H1 (cell line): ENCODE results near the gene PDZD2. TPM values are rescaled to one million over a fixed set of nuclear protein-coding genes. Genes with fewer than 3 reads are reported as not detected.

Source experiments
- CTCF ChIA-PET: fragments of 300-600 bp; sonication (Branson Sonifier 250); formaldehyde crosslinking; loops from one replicate; lab custom pipeline; 2021; ENCODE audit not compliant: partially characterized antibody; lab: Charles Lee
- POLR2A ChIA-PET: fragments of 300-600 bp; sonication (Branson Sonifier 250); formaldehyde crosslinking; loops from one replicate; lab custom pipeline; 2021; ENCODE audit warnings: inconsistent platforms; ENCODE audit not compliant: partially characterized antibody; lab: Charles Lee
- DNase-seq, 2 experiments: peaks; one replicate each; pipeline versions ENCODE4 v3.0.0 to v3.0.0-alpha.2; 2010 to 2022; ENCODE audit warnings: low spot score in 2 of 2, low read depth in 1 of 2, mixed read lengths in 1 of 2
- FAIRE-seq: peaks from 2 replicates; lab custom pipeline; 2011; peaks lifted over from hg19 to GRCh38; lab: Jason Lieb, UNC
- H2AFZ ChIP-seq: 2 replicates; pipeline ENCODE4 v1.8.1; 2012; ENCODE audit warnings: low read length, inconsistent platforms
- H2AK5ac ChIP-seq: 2 replicates; pipeline ENCODE4 v1.6.1; 2013; ENCODE audit warnings: low read depth, low read length
- H2BK120ac ChIP-seq: replicated peaks from 2 replicates; pipeline ENCODE3; 2013; ENCODE audit warnings: low read depth, low read length, inconsistent platforms
- H2BK12ac ChIP-seq: 2 replicates; pipeline ENCODE4 v1.6.1; 2013; ENCODE audit warnings: low read depth, low read length
- H2BK15ac ChIP-seq: 2 replicates; pipeline ENCODE4 v1.6.1; 2013; ENCODE audit warnings: low read length
- H2BK20ac ChIP-seq: 2 replicates; pipeline ENCODE4 v1.6.1; 2013; ENCODE audit warnings: low read length
- H2BK5ac ChIP-seq: 2 replicates; pipeline ENCODE4 v1.6.1; 2013; ENCODE audit warnings: low read depth, low read length
- H3K14ac ChIP-seq: 2 replicates; pipeline ENCODE4 v1.6.1; 2013; ENCODE audit warnings: inconsistent platforms; ENCODE audit not compliant: insufficient read length
- H3K18ac ChIP-seq: 2 replicates; pipeline ENCODE4 v1.6.1; 2013; ENCODE audit warnings: low read length; ENCODE audit errors: extremely low read depth
- H3K23ac ChIP-seq: 2 replicates; pipeline ENCODE4 v1.6.1; 2013; ENCODE audit warnings: inconsistent platforms; ENCODE audit not compliant: insufficient read length
- H3K23me2 ChIP-seq: 2 replicates; pipeline ENCODE4 v1.6.1; 2013; ENCODE audit warnings: low read depth, low read length
- H3K27ac ChIP-seq: 2 replicates; pipeline ENCODE4 v1.6.1; 2011; ENCODE audit warnings: low read depth, low read length, inconsistent platforms
- H3K27me3 ChIP-seq, 4 experiments: replicated peaks in 1 of 4; 1 replicate in 1 of 4; 2 replicates in 3 of 4; pipeline versions ENCODE4 v1.6.1 to v1.8.1; 2011 to 2013; ENCODE audit warnings: low read length in 3 of 4, mild to moderate bottlenecking in 3 of 4, inconsistent platforms in 2 of 4, mixed read lengths in 2 of 4, moderate library complexity in 1 of 4; ENCODE audit not compliant: control insufficient read depth in 3 of 4, insufficient read depth in 3 of 4; ENCODE audit errors: extremely low read depth in 1 of 4
- H3K36me3 ChIP-seq, 4 experiments: 2 replicates each; pipeline versions ENCODE4 v1.6.1 to v1.8.1; 2011 to 2013; ENCODE audit warnings: mild to moderate bottlenecking in 4 of 4, low read length in 3 of 4, moderate library complexity in 2 of 4, control low read depth in 1 of 4, inconsistent platforms in 1 of 4; ENCODE audit not compliant: insufficient read depth in 4 of 4, control insufficient read depth in 2 of 4
- H3K4ac ChIP-seq: replicated peaks from 2 replicates; pipeline ENCODE3; 2013; ENCODE audit warnings: low read length, low read depth, mixed read lengths, inconsistent platforms; ENCODE audit not compliant: insufficient read length
- H3K4me1 ChIP-seq, 4 experiments: replicated peaks in 1 of 4; 1 replicate in 1 of 4; 2 replicates in 3 of 4; pipeline versions ENCODE4 v1.6.1 to v1.8.1; 2011 to 2013; ENCODE audit warnings: low read length in 3 of 4, inconsistent platforms in 2 of 4, mixed read lengths in 1 of 4; ENCODE audit not compliant: insufficient read depth in 4 of 4, control insufficient read depth in 3 of 4
- H3K4me2 ChIP-seq, 2 experiments: 2 replicates each; pipeline versions ENCODE4 v1.6.1 to v1.8.1; 2011 to 2013; ENCODE audit warnings: low read depth in 2 of 2, low read length in 2 of 2, control low read depth in 1 of 2, inconsistent platforms in 1 of 2, mild to moderate bottlenecking in 1 of 2; ENCODE audit not compliant: insufficient read depth in 1 of 2
- H3K4me3 ChIP-seq, 4 experiments: fragments of 200-600, 300-600 bp in 1 of 4; sonication (generic), shearing (Covaris generic), sonication (Bioruptor Twin) in 1 of 4; 2 replicates each; pipeline versions ENCODE4 v1.5.1 to v1.8.1; 2011 to 2016; ENCODE audit warnings: low read length in 4 of 4, low read depth in 3 of 4, control low read depth in 2 of 4, inconsistent platforms in 2 of 4, mild to moderate bottlenecking in 2 of 4, mixed read lengths in 1 of 4, moderate library complexity in 1 of 4; ENCODE audit not compliant: insufficient read depth in 2 of 4; ENCODE audit errors: extremely low read depth in 1 of 4
- H3K56ac ChIP-seq: replicated peaks from 2 replicates; pipeline ENCODE3; 2013; ENCODE audit warnings: low read depth, mild to moderate bottlenecking, mixed read lengths, low read length, inconsistent platforms; ENCODE audit not compliant: insufficient read length
- H3K79me1 ChIP-seq: 2 replicates; pipeline ENCODE4 v1.6.1; 2013; ENCODE audit warnings: low read depth, low read length, control low read depth
- H3K79me2 ChIP-seq, 2 experiments: 2 replicates each; pipeline versions ENCODE4 v1.6.1 to v1.8.1; 2012 to 2013; ENCODE audit warnings: low read length in 2 of 2, mild to moderate bottlenecking in 2 of 2, inconsistent platforms in 1 of 2; ENCODE audit not compliant: insufficient read depth in 2 of 2, control insufficient read depth in 1 of 2
- H3K9ac ChIP-seq, 4 experiments: replicated peaks in 1 of 4; 1 replicate in 1 of 4; 2 replicates in 3 of 4; pipeline versions ENCODE4 v1.6.1 to v1.8.1; 2011 to 2013; ENCODE audit warnings: low read depth in 3 of 4, low read length in 3 of 4, control low read depth in 2 of 4, mild to moderate bottlenecking in 2 of 4, moderate library complexity in 2 of 4, inconsistent platforms in 1 of 4; ENCODE audit errors: extremely low read depth in 1 of 4
- H3K9me3 ChIP-seq, 2 experiments: 2 replicates each; pipeline versions ENCODE4 v1.6.1 to v1.8.1; 2012 to 2013; ENCODE audit warnings: mild to moderate bottlenecking in 2 of 2, moderate library complexity in 2 of 2, control low read depth in 1 of 2, inconsistent platforms in 1 of 2, low read depth in 1 of 2, low read length in 1 of 2, mixed read lengths in 1 of 2; ENCODE audit not compliant: insufficient read depth in 2 of 2
- H4K20me1 ChIP-seq, 2 experiments: replicated peaks in 1 of 2; 2 replicates each; pipeline versions ENCODE3 to v1.8.1; 2011 to 2013; ENCODE audit warnings: inconsistent platforms in 2 of 2, low read length in 2 of 2, mild to moderate bottlenecking in 1 of 2; ENCODE audit not compliant: insufficient read depth in 2 of 2, control insufficient read depth in 1 of 2
- H4K5ac ChIP-seq: 2 replicates; pipeline ENCODE4 v1.6.1; 2013; ENCODE audit warnings: low read length, low read depth, mixed read lengths, inconsistent platforms; ENCODE audit not compliant: insufficient read length
- H4K8ac ChIP-seq: 2 replicates; pipeline ENCODE4 v1.8.0; 2013; ENCODE audit warnings: mild to moderate bottlenecking, moderate library complexity, low read length, inconsistent platforms; ENCODE audit not compliant: insufficient read depth; ENCODE audit errors: extremely low read depth
- H4K91ac ChIP-seq: replicated peaks from 2 replicates; pipeline ENCODE3; 2013; ENCODE audit warnings: low read length, mixed read lengths, inconsistent platforms; ENCODE audit not compliant: insufficient read length
- BRCA1 ChIP-seq: IDR thresholded peaks from 2 replicates; pipeline ENCODE4 v1.6.1; 2012; ENCODE audit warnings: low read depth, low read length, improper control_type of control experiment
- CHD2 ChIP-seq: IDR thresholded peaks from 2 replicates; pipeline ENCODE4 v1.6.1; 2012; ENCODE audit warnings: low read length, improper control_type of control experiment
- EP300 ChIP-seq, 2 experiments: IDR thresholded peaks; 1 replicate in 1 of 2; 2 replicates in 1 of 2; pipeline ENCODE4 v1.6.1; 2011 to 2012; ENCODE audit warnings: low read depth in 2 of 2, low read length in 2 of 2, mild to moderate bottlenecking in 2 of 2, borderline replicate concordance in 1 of 2, inconsistent platforms in 1 of 2, moderate library complexity in 1 of 2
- JUND ChIP-seq: IDR thresholded peaks from 2 replicates; pipeline ENCODE4 v1.6.1; 2011; ENCODE audit warnings: mild to moderate bottlenecking, improper control_type of control experiment, low read length
- KDM1A ChIP-seq: fragments of 200-600, 300-600 bp; sonication (generic); IDR thresholded peaks from 2 replicates; pipeline ENCODE4 v1.7.1; 2016; ENCODE audit warnings: mild to moderate bottlenecking, low read length, borderline replicate concordance
- MAFK ChIP-seq: IDR thresholded peaks from 2 replicates; pipeline ENCODE4 v1.6.1; 2012; ENCODE audit warnings: low read depth, mild to moderate bottlenecking, improper control_type of control experiment, low read length
- NANOG ChIP-seq: IDR thresholded peaks from 2 replicates; pipeline ENCODE4 v1.6.1; 2011; ENCODE audit warnings: low read length, low read depth, mild to moderate bottlenecking, inconsistent platforms; ENCODE audit not compliant: insufficient read depth, poor library complexity, severe bottlenecking
- NRF1 ChIP-seq: IDR thresholded peaks from 2 replicates; pipeline ENCODE4 v1.6.1; 2011; ENCODE audit warnings: mild to moderate bottlenecking, low read depth, low read length, improper control_type of control experiment
- RAD21 ChIP-seq, 2 experiments: IDR thresholded peaks in 1 of 2; conservative IDR thresholded peaks in 1 of 2; 2 replicates each; pipeline ENCODE4 v1.6.1; 2011; ENCODE audit warnings: low read depth in 2 of 2, low read length in 2 of 2, improper control_type of control experiment in 1 of 2, inconsistent platforms in 1 of 2, mild to moderate bottlenecking in 1 of 2, moderate library complexity in 1 of 2
- RFX5 ChIP-seq: IDR thresholded peaks from 2 replicates; pipeline ENCODE4 v1.6.1; 2011; ENCODE audit warnings: low read depth, low read length, improper control_type of control experiment, borderline replicate concordance
- SIN3A ChIP-seq, 2 experiments: IDR thresholded peaks in 1 of 2; conservative IDR thresholded peaks in 1 of 2; 2 replicates each; pipeline ENCODE4 v1.6.1; 2011 to 2012; ENCODE audit warnings: low read length in 2 of 2, improper control_type of control experiment in 1 of 2, low read depth in 1 of 2, mild to moderate bottlenecking in 1 of 2
- WGBS, 2 experiments: shearing (Covaris generic) in 1 of 2; methylation state at CpG; one replicate each; pipeline versions ENCODE4 v1.1.6 to v1.1.7; 2013 to 2015; ENCODE audit warnings: low lambda C conversion rate in 2 of 2, mixed read lengths in 2 of 2, inconsistent platforms in 1 of 2, low coverage in 1 of 2, missing lambda C conversion rate in 1 of 2; ENCODE audit not compliant: insufficient replicate concordance in 2 of 2, insufficient coverage in 1 of 2, insufficient read length in 1 of 2; ENCODE audit errors: extremely low coverage in 1 of 2, missing lambda C conversion rate in 1 of 2; 5-methylcytosine and 5-hydroxymethylcytosine counted together
- polyA plus RNA-seq, 7 experiments: library from polyadenylated mRNA; depleted of rRNA in 3 of 7; stranded (reverse) in 5 of 7; unstranded in 2 of 7; fragments of >200 nt in 5 of 7; fragments of 200-250 nt in 2 of 7; gene quantifications; 1 replicate in 5 of 7; 2 replicates in 1 of 7; 4 replicates in 1 of 7; pipeline versions ENCODE4 v1.2.1 to v1.2.3, GENCODE V29; 2011 to 2013; ENCODE audit warnings: missing spikeins in 2 of 7, mixed read lengths in 2 of 7
- total RNA-seq: library from RNA; stranded (reverse); fragmentation: NEBNext Ultra II Directional; extraction: Animal tissue kit (Norgen Biotek cat#: 25700); gene quantifications from 2 replicates; pipeline ENCODE4 v1.2.1, GENCODE V29; 2021

The PDZD2 gene
- total and polyA plus RNA-seq, 2 of the 8 experiments (the other 6 are each of a cell fraction or from before 2014, with no cell fraction given), result 1.2 to 6.8 TPM

GRCh38 chr5:31800351-31800750, 161.4 kb downstream of the PDZD2 start:
- Histone ChIP-seq H2BK15ac (no peak overlapping the region), H3K36me3 (no peaks in the 10 kb centered on the region), H3K23me2 (no peaks in the 10 kb centered on the region; the same call in 1 of the 2 replicates), H2BK120ac (no peak overlapping the region), H4K20me1 (no peaks in the 10 kb centered on the region), H3K4me2 (no peak overlapping the region), H3K23ac (no peak overlapping the region), H3K4ac (no peak overlapping the region), H4K8ac (no peak overlapping the region), H3K27me3 (no peaks in the 10 kb centered on the region), H3K79me1 (no peaks in the 10 kb centered on the region), H3K56ac (no peak overlapping the region), H3K4me3 (no peak overlapping the region), H3K79me2 (no peaks in the 10 kb centered on the region), H2AFZ (no peak overlapping the region), H3K9ac (no peak overlapping the region), H4K91ac (no peak overlapping the region), H2BK20ac (no peak overlapping the region), H3K9me3 (no peaks in the 10 kb centered on the region), H3K27ac (no peak overlapping the region), H2AK5ac (no peak overlapping the region), H4K5ac (no peak overlapping the region), H2BK5ac (no peak overlapping the region), H3K18ac (no peak overlapping the region), H3K14ac (no peak overlapping the region), H3K4me1 (no peaks in the 10 kb centered on the region; a peak in 3 of 7 replicates), H2BK12ac (no peak overlapping the region)
- CTCF ChIA-PET, result interaction anchor here (1.2 to 3.7 kb wide), 3 partner anchors 9 to 129 kb away, joined by 3 to 21 read pairs (median 4); no protein-coding TSS in a partner anchor
- no peak for TF ChIP-seq NRF1
- no peak for TF ChIP-seq JUND
- TF ChIP-seq RAD21 (IDR thresholded peaks at IDR 0.05 in 1 of 2, conservative IDR thresholded peaks at IDR 0.05 in 1 of 2; ENCODE audit: low read depth in 2 of 2, low read length in 2 of 2), result no peak
- no peak for TF ChIP-seq NANOG
- TF ChIP-seq BRCA1, result no peak
- TF ChIP-seq SIN3A (conservative IDR thresholded peaks at IDR 0.05 in 1 of 2, IDR thresholded peaks at IDR 0.05 in 1 of 2; ENCODE audit: low read depth in 1 of 2, low read length in 2 of 2), result no peak
- TF ChIP-seq EP300 (IDR thresholded peaks at IDR 0.05; ENCODE audit: borderline replicate concordance in 1 of 2, low read depth in 2 of 2, low read length in 2 of 2), result no peak
- no peak for TF ChIP-seq CHD2
- no peak for TF ChIP-seq MAFK
- TF ChIP-seq RFX5, result no peak
- TF ChIP-seq KDM1A, result no peak
- DNase-seq (no peak), FAIRE-seq (no peak)
- POLR2A ChIA-PET, result no interaction called here
- 100% methylated on average over 1 of the region's 1 CpG; no CpG with 5 or more reads in 1 of the 2 experiments for WGBS, 2 experiments
